Caki2 (cell line): ENCODE measurements around the gene UBB. TPM values are rescaled to one million over a fixed set of nuclear protein-coding genes. Genes with fewer than 3 reads are reported as not detected.

Source experiments
- total RNA-seq: library from RNA; depleted of rRNA; stranded (reverse); fragments of >200 nt; shearing (Covaris generic); gene quantifications from 2 replicates; pipeline ENCODE4 v1.2.3, GENCODE V29; 2014; ENCODE audit warnings: low replicate concordance; rRNA removed

UBB gene
- total RNA-seq, 1 experiment from 2014 or later, result 952 TPM

Other genes starting within 250 kb of the UBB start
- 20.9 and 164 TPM in 2 replicates for gene NCOR1, start 165.6 kb upstream of the UBB start, total RNA-seq
- gene PIGL, start 163.9 kb upstream of the UBB start, total RNA-seq, result 22.0 and 24.5 TPM in 2 replicates
- gene CENPV, start 27.6 kb upstream of the UBB start, total RNA-seq, result 62.6 and 87.5 TPM in 2 replicates
- gene TRPV2, start 34.5 kb downstream of the UBB start, total RNA-seq, result 1.2 TPM in 1 of 2 replicates, not detected in the other
- gene LRRC75A, start 111.1 kb downstream of the UBB start, total RNA-seq, result 0.06 and 1.1 TPM in 2 replicates
- 4.8 and 6.1 TPM in 2 replicates for gene ZNF287, start 188.1 kb downstream of the UBB start, total RNA-seq